ENCODE measurements around the gene SUPT5H.

DNA sequence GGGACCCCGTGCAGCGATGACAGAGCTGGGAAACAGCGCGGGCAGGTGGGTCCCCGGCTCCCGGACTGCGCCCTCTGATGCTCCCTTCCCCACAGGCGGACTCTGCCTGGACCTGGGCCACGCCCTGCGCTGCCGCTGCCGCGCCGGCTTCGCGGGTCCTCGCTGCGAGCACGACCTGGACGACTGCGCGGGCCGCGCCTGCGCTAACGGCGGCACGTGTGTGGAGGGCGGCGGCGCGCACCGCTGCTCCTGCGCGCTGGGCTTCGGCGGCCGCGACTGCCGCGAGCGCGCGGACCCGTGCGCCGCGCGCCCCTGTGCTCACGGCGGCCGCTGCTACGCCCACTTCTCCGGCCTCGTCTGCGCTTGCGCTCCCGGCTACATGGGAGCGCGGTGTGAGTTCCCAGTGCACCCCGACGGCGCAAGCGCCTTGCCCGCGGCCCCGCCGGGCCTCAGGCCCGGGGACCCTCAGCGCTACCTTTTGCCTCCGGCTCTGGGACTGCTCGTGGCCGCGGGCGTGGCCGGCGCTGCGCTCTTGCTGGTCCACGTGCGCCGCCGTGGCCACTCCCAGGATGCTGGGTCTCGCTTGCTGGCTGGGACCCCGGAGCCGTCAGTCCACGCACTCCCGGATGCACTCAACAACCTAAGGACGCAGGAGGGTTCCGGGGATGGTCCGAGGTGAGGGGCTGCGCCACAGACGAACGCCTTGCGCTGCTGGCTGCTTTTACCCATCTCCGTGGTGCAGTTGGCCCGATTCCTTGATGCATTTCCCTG, 61.7 kb downstream of the SUPT5H start:
- no peak for TF ChIP-seq POLR2A (IDR thresholded peaks at IDR 0.05; ENCODE audit: low read length)
- TF ChIP-seq GATA1 (IDR thresholded peaks at IDR 0.05; ENCODE audit: low read depth, low read length) = no peak

Measured in erythroblast (primary cell).